Stomach smooth muscle (tissue), 2 donors: ENCODE data around the gene MS4A18.

Source experiments
- H3K27ac ChIP-seq: one replicate; pipeline ENCODE4 v1.7.0; 2013; ENCODE audit warnings: mild to moderate bottlenecking, low read length, inconsistent platforms
- H3K27me3 ChIP-seq, 2 donors: one replicate each; pipeline ENCODE4 v1.7.0; 2013; ENCODE audit warnings: low read length in 2 of 2; ENCODE audit not compliant: insufficient read depth in 2 of 2, control insufficient read depth in 1 of 2
- H3K36me3 ChIP-seq, 2 donors: one replicate each; pipeline ENCODE4 v1.7.0; 2013; ENCODE audit warnings: low read length in 2 of 2; ENCODE audit not compliant: control insufficient read depth in 2 of 2, insufficient read depth in 2 of 2
- H3K4me1 ChIP-seq: one replicate; pipeline ENCODE4 v1.7.0; 2013; ENCODE audit warnings: low read length; ENCODE audit not compliant: control insufficient read depth, insufficient read depth
- H3K4me3 ChIP-seq, 2 donors: one replicate each; pipeline ENCODE4 v1.7.0; 2013; ENCODE audit warnings: low read length in 2 of 2
- H3K9ac ChIP-seq, 2 donors: one replicate each; pipeline ENCODE4 v1.7.0; 2013; ENCODE audit warnings: low read length in 2 of 2, mild to moderate bottlenecking in 1 of 2
- H3K9me3 ChIP-seq, 2 donors: one replicate each; pipeline ENCODE4 v1.7.0; 2013; ENCODE audit warnings: low read length in 2 of 2; ENCODE audit not compliant: control insufficient read depth in 2 of 2
- donor health status: healthy.
- donor health status: Pancreatic carcinoma.

MS4A18 gene

GRCh38 chr11:60734279-60734678, 9.8 kb downstream of the MS4A18 start:
- no peak overlapping the region for H3K9ac ChIP-seq
- H3K4me3 ChIP-seq: no peak overlapping the region
- no peaks in the 10 kb centered on the region for H3K27me3 ChIP-seq
- H3K9me3 ChIP-seq: no peaks in the 10 kb centered on the region
- no peak overlapping the region for H3K27ac ChIP-seq
- H3K4me1 ChIP-seq: no peaks in the 10 kb centered on the region
- H3K36me3 ChIP-seq: no peaks in the 10 kb centered on the region

- no peaks in the 10 kb centered on the region for H3K27me3 ChIP-seq
- H3K36me3 ChIP-seq: no peaks in the 10 kb centered on the region
- H3K4me3 ChIP-seq: no peak overlapping the region
- H3K9me3 ChIP-seq: peaks cover 2 to 3% of the 10 kb centered on the region in 2 donors
- no peak overlapping the region for H3K27ac ChIP-seq
- no peak overlapping the region for H3K9ac ChIP-seq
- H3K4me1 ChIP-seq: no peaks in the 10 kb centered on the region
These were observed 14.6 kb downstream of the MS4A18 start for GRCh38 chr11:60739114-60739513.

GRCh38 chr11:60740573-60740972, 16.1 kb downstream of the MS4A18 start:
- no peaks in the 10 kb centered on the region for H3K27me3 ChIP-seq
- peaks cover 2 to 3% of the 10 kb centered on the region in 2 donors for H3K9me3 ChIP-seq
- H3K36me3 ChIP-seq: no peaks in the 10 kb centered on the region
- H3K4me3 ChIP-seq: no peak overlapping the region
- H3K9ac ChIP-seq: no peak overlapping the region
- no peaks in the 10 kb centered on the region for H3K4me1 ChIP-seq
- H3K27ac ChIP-seq: no peak overlapping the region

GRCh38 chr11:60741421-60741820, 16.9 kb downstream of the MS4A18 start:
- no peaks in the 10 kb centered on the region for H3K27me3 ChIP-seq
- no peak overlapping the region for H3K27ac ChIP-seq
- no peaks in the 10 kb centered on the region for H3K4me1 ChIP-seq
- no peaks in the 10 kb centered on the region for H3K36me3 ChIP-seq
- H3K9ac ChIP-seq: no peak overlapping the region
- H3K9me3 ChIP-seq: peaks cover 2 to 3% of the 10 kb centered on the region in 2 donors
- H3K4me3 ChIP-seq: no peak overlapping the region

- no peak overlapping the region for H3K4me3 ChIP-seq
- no peaks in the 10 kb centered on the region for H3K27me3 ChIP-seq
- H3K27ac ChIP-seq: no peak overlapping the region
- no peaks in the 10 kb centered on the region for H3K36me3 ChIP-seq
- H3K4me1 ChIP-seq: no peaks in the 10 kb centered on the region
- no peak overlapping the region for H3K9ac ChIP-seq
- peaks cover 2 to 6% of the 10 kb centered on the region in 2 donors for H3K9me3 ChIP-seq
These were observed 18.5 kb downstream of the MS4A18 start for GRCh38 chr11:60743058-60743457.

- H3K4me1 ChIP-seq: no peaks in the 10 kb centered on the region
- no peak overlapping the region for H3K27ac ChIP-seq
- no peak overlapping the region for H3K9ac ChIP-seq
- peaks cover 0 to under 1% of the 10 kb centered on the region in 2 donors for H3K27me3 ChIP-seq
- no peaks in the 10 kb centered on the region for H3K36me3 ChIP-seq
- no peak overlapping the region for H3K4me3 ChIP-seq
- peaks cover 2 to 6% of the 10 kb centered on the region in 2 donors for H3K9me3 ChIP-seq
These were observed 19.6 kb downstream of the MS4A18 start for GRCh38 chr11:60744114-60744513.

GRCh38 chr11:60747359-60747873, 22.9 kb downstream of the MS4A18 start:
- Histone ChIP-seq H3K27ac (no peak overlapping the region), H3K9ac (no peak overlapping the region), H3K27me3 (peaks cover 6% of the 10 kb centered on the region in 2 donors), H3K9me3 (peaks cover 0 to 3% of the 10 kb centered on the region in 2 donors), H3K4me1 (no peaks in the 10 kb centered on the region), H3K36me3 (no peaks in the 10 kb centered on the region), H3K4me3 (no peak overlapping the region)

- Histone ChIP-seq H3K27me3 (peaks cover 8 to 9% of the 10 kb centered on the region in 2 donors), H3K4me1 (no peaks in the 10 kb centered on the region), H3K4me3 (no peak overlapping the region), H3K36me3 (no peaks in the 10 kb centered on the region), H3K27ac (no peak overlapping the region), H3K9ac (no peak overlapping the region), H3K9me3 (peaks cover 0 to 3% of the 10 kb centered on the region in 2 donors)
These were observed 23.7 kb downstream of the MS4A18 start for GRCh38 chr11:60748225-60748624.

GRCh38 chr11:60748821-60749220, 24.3 kb downstream of the MS4A18 start:
- H3K4me3 ChIP-seq: no peak overlapping the region
- peaks cover 0 to 3% of the 10 kb centered on the region in 2 donors for H3K9me3 ChIP-seq
- H3K36me3 ChIP-seq: no peaks in the 10 kb centered on the region
- no peak overlapping the region for H3K9ac ChIP-seq
- H3K4me1 ChIP-seq: no peaks in the 10 kb centered on the region
- no peak overlapping the region for H3K27ac ChIP-seq
- peaks cover 9 to 10% of the 10 kb centered on the region in 2 donors for H3K27me3 ChIP-seq

GRCh38 chr11:60750911-60751310, 26.4 kb downstream of the MS4A18 start:
- no peak overlapping the region for H3K27ac ChIP-seq
- H3K9me3 ChIP-seq: peaks cover 0 to 3% of the 10 kb centered on the region in 2 donors
- peaks cover 9 to 12% of the 10 kb centered on the region in 2 donors for H3K27me3 ChIP-seq
- H3K4me3 ChIP-seq: no peak overlapping the region
- H3K4me1 ChIP-seq: no peaks in the 10 kb centered on the region
- no peaks in the 10 kb centered on the region for H3K36me3 ChIP-seq
- H3K9ac ChIP-seq: no peak overlapping the region

GRCh38 chr11:60753309-60753708, 28.8 kb downstream of the MS4A18 start:
- H3K4me1 ChIP-seq: no peaks in the 10 kb centered on the region
- H3K9me3 ChIP-seq: peaks cover 0 to 6% of the 10 kb centered on the region in 2 donors
- H3K27me3 ChIP-seq: peaks cover 9 to 12% of the 10 kb centered on the region in 2 donors
- H3K36me3 ChIP-seq: no peaks in the 10 kb centered on the region
- H3K4me3 ChIP-seq: no peak overlapping the region
- H3K9ac ChIP-seq: no peak overlapping the region
- H3K27ac ChIP-seq: no peak overlapping the region
